NAMALWA (cell line): Measurements from ENCODE around the gene DOLPP1.

ENCODE experiments used
- DNase-seq: peaks from one replicate; pipeline ENCODE4 v3.0.0-alpha.2; 2015; ENCODE audit warnings: low spot score

DOLPP1 gene

DNA sequence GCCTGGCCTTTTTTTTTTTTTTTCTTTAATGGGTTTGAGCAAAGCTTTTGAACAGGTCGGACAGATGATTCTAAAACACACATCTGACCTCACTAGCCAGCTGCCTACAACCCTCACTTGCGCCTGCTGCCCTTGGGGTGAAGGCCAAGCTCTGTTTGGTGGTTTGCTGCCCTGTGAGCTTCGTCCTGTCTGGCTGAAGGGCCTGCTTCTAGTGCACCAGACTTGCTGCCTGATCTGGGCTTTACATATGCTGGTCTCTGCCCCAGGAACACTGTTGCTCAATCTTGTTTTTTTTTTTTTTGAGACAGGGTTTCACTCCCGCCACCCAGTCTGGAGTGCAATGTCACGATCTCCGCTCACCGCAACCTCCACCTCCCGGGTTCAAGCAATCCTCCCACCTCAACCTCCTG, 16.4 kb upstream of the DOLPP1 start:
- DNase-seq = no peak

DNA sequence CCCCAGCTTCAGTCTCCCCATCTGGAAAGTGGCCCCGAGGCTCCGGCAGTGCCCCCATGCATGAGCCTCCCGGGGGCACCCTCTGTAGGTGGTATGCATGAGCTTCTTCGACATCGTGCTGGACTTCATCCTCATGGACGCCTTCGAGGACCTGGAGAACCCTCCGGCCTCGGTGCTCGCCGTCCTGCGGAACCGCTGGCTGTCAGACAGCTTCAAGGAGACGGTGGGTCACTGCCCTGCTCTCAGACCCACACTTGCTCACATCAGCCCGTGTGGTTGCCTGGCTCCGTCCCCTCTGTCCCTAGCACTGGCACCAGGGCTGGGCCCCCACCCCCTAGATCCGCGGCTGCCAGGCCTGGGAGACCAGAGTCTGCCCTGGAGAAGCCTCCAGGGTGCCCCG, 12.8 kb upstream of the DOLPP1 start:
- no peak for DNase-seq

GRCh38 chr9:129068990-129069861, 11.7 kb upstream of the DOLPP1 start:
- DNase-seq = peak; percentile 57

- no peak for DNase-seq
Measured at GRCh38 chr9:129069862-129070641, 10.9 kb upstream of the DOLPP1 start.

GRCh38 chr9:129070696-129071525, 10.0 kb upstream of the DOLPP1 start:
- DNase-seq = no peak

DNA sequence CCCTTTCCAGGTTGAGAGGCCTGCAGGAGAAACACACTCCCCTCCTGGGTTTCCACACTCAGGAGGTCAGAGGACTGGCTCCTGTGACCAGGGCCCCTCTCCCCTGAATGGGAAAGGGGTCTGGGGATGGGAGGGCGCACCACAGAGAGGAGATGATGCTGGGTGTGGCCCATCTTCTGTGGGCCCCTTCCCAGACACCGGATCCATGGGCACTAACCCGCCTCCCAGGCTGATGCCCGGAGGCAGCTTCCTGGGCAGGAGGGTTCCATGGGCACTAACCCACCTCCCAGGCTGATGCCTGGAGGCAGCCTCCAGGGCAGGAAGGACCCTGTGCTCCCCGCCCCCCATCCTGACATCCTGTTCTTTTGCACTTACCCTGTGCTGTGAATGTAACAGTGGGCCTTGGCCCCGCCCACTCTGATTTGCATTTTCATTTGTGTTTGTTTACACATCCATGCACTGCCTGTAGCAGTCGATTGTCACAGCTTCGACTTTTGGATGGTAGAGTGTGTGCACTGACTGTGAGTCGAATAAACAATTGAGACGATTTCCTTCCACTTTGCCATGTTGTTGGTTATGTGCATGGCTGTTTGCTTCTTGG, 9.3 kb upstream of the DOLPP1 start:
- peak; percentile 42 for DNase-seq

DNA sequence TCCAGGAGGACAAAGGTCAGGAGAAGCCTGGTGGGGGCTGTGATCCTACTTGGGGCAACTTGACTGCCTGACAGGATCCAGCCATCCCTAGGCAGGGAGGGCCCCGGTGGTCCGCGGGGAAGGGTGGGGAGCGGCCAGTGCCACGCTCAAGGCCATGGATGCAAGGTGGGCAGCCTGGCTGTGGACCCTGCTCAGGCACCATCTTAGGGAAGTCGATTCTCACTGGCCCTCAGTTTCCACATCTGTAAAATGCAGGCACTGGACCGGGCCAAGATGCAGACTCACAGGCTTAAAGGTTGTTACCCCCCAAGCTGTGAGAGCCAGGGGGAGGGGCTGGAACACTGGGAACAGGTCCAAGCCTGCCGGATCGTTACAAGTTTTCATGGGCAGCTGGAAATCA, 8.7 kb upstream of the DOLPP1 start:
- DNase-seq = no peak

DNA sequence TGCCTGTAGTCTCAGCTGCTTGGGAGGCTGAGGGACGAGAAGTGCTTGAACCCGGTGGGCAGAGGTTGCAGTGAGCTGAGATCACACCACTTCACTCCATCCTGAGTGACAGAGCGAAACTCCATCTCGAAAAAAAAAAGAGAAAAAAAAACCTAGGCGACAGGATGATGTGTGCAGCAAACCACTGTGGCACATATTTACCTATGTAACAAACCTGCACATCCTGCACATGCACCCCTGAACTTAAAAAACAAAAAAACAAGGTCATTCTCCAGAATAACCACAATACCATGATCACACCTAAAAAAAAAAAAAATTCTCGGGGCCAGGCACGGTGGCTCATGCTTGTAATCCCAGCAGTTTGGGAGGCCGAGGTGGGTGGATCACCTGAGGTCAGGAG, 7.5 kb upstream of the DOLPP1 start:
- DNase-seq = no peak

DNA sequence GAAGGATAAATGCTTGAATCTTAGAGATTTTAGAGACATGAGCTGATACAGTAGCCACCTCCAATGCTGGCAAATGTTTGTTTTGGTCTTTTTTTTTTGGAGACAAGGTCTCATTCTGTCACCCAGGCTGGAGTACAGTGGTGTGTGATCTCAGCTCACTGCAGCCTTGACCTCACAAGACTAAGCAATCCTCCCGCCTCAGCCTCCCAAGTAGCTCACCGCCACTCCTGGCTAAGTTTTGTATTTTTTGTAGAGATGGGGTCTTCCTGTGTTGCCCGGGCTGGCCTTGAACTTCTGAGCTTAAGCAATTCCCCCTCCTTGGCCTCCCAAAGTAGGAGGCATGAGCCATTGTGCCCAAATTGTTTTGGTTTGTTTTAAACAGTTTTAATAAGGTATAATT, 6.8 kb upstream of the DOLPP1 start:
- DNase-seq = no peak

GRCh38 chr9:129075996-129076639, 4.8 kb upstream of the DOLPP1 start:
- DNase-seq = no peak

DNA sequence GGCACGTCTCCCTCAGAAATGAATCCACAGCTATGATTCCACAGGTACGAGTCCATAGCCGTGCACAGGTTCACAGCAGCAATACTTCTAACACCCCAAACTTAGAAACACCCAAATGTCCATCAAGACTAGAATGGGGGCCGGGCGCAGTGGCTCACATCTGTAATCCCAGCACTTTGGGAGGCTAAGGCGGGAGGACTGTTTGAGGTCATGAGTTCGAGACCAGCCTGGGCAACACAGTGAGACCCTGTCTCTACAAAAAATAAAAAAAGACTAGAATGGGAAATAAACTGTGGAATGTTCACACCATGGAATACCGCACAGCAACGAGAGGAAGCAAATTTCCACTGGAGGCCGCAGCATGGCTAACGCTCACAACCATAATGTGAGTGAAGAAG, 4.3 kb upstream of the DOLPP1 start:
- no peak for DNase-seq

DNA sequence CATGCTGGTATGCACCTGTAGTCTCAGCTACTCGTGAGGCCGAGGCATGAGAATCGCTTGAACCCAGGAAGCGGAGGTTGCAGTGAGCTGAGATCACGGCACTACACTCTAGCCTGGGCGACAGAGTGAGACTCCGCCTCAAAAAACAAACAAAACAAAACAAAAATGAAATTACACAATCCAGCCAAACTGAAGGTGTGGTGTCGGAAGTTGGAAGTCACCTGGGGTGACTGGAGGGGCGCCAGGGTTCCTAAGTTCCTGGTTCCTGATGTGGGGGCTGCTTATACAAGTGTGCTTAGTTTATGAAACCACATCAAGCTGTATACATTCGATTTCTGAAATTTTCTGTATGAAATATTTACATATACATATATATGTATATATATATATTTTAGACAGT, 3.7 kb upstream of the DOLPP1 start:
- DNase-seq = no peak

DNA sequence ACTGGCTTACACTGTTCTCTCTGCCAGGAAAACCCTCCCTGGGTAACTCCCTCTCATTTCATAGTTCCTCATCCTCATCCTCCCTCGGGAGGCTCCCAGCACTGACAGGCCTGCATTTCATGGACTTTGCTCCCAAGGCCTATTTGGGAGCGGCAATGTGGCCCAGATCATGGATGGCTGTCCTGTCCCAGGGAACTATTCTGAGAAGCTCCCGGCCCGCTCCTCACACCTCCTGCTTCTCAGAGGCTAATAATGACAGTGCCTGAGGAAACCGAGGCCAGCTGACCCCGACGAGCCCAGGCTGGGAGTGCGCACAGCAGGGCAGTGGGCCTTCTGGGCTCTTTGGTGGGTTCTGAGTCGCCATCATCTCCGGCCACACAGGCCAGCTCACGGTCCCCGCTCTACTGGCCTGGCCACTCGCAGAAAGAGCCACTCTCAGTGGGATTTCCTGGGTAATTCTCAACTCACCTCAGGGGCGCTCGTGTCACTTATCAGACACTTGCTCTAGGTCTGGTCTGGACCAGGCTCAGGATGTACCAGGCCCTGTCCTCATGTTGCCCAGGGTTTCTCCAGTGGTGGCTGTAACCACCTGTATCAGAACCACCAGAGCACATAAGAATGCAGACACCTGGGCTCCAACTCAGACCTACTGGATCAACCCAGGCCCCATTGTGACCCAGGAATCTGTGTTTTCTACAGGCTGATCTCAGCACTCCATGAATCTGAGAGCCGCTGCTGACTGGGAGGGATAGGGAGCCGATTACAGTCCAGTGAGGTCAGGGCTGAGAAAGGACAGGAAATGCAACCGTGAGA, 2.0 kb upstream of the DOLPP1 start:
- no peak for DNase-seq

GRCh38 chr9:129079829-129080228, 1.1 kb upstream of the DOLPP1 start:
- no peak for DNase-seq

GRCh38 chr9:129080298-129080600, 662 bp upstream of the DOLPP1 start:
- no peak for DNase-seq

DNA sequence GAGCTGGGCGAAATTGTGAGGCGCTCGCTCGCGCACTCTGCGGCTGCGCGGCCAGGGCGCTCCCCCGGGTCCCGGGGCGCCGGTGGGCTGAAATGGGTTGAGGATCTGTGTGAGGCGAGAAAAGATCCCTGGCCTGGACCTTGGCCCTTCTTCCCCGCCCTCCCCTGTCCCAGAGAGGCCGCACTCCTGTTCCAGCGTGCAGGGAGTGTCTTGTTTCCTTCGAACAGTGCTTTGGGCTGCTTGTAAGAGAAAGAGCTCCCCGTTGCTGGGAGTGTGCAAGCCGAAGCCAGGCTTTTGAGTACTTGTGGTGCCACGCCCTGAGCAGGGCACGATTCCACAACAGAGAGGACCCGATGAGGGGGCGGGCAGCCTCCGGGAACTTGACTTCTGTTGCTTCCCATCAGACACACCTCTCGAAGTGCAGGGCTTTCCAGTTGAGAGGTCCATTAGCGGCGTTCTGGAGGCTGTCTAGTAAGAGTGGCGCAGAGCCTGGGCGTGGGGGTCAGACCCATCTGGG, 535 bp downstream of the DOLPP1 start:
- DNase-seq = no peak

- no peak for DNase-seq
Measured at GRCh38 chr9:129084087-129084486, 3.2 kb downstream of the DOLPP1 start.

GRCh38 chr9:129089246-129089645, 8.3 kb downstream of the DOLPP1 start:
- DNase-seq = no peak

DNA sequence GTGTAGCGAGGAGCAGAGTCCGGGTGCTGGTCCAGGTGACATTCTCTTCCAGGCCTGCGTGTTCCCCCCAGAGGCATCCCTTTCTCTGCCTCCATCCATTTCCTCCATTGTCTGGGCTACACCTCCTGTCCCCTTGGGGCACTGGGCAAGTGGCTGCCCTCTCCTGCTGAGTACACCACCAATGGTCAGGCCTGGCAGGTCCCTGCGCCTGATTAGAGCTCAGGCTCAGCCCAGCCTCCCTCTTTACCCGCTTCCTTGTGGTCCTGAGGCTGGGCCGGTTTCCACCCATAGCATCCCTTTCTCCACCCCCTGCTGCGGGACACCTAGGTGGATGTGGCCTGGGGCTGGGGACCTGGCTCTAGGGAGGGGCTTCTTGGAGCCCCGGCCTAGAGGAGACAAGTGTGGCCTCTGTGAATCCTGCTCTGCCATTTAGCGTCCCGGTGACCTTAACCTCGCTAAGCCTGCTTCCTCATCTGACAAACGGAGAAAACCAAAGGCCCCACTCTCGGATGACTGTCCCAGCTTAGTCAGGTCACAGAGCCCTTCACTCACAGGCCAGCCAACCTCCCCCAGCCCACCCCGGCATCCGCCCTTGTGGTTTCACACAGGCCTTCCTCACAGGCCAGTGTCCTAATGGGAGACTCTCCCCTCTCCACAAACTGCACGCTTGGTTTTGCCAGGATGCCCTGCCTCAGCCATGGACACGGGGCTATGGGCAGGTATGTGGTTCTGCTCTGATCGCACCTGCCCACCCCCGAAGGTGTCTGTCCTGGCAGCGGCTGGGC, 12.9 kb downstream of the DOLPP1 start:
- no peak for DNase-seq
